C4-2B (cell line): Measurements from ENCODE around the gene PARVB.

Experiments
- H3K27ac ChIP-seq: fragments of 450-650 bp; 2 replicates; pipeline ENCODE4 v1.5.1; 2017
- ZFX ChIP-seq: fragments of 450-650 bp; IDR thresholded peaks from 2 replicates; pipeline ENCODE4 v1.6.1; 2017
- TF ChIP-seq, protein P1 (sequence below): fragments of 450-650 bp; conservative IDR thresholded peaks from 2 replicates; pipeline ENCODE4 v1.5.1; 2017; ENCODE audit warnings: mild to moderate bottlenecking

PARVB gene

DNA sequence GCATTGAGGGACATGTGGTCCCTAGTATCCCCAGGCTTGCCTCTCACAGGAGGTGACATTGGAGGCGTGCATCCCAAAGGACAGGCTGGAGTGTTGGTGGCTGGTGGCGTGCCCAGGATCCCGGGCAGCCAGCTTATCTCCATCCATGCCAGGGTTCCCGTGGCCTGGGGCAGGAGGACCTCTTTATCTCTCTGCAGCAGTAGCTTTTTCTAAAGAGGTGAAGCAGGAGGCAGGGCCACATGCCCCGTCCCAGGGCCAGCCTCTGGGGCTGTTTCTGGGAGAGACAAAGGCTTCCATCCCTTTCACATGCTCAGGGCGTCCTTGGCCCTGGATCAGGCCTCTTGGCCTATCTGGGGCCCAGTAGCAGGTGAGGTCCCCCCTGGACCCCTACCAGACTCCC, 176.3 kb downstream of the PARVB start:
- no peak overlapping the region for H3K27ac ChIP-seq
- no peak for TF ChIP-seq ZFX

GRCh38 chr22:44200855-44201550, 176.9 kb downstream of the PARVB start:
- TF ChIP-seq, protein P1, sequence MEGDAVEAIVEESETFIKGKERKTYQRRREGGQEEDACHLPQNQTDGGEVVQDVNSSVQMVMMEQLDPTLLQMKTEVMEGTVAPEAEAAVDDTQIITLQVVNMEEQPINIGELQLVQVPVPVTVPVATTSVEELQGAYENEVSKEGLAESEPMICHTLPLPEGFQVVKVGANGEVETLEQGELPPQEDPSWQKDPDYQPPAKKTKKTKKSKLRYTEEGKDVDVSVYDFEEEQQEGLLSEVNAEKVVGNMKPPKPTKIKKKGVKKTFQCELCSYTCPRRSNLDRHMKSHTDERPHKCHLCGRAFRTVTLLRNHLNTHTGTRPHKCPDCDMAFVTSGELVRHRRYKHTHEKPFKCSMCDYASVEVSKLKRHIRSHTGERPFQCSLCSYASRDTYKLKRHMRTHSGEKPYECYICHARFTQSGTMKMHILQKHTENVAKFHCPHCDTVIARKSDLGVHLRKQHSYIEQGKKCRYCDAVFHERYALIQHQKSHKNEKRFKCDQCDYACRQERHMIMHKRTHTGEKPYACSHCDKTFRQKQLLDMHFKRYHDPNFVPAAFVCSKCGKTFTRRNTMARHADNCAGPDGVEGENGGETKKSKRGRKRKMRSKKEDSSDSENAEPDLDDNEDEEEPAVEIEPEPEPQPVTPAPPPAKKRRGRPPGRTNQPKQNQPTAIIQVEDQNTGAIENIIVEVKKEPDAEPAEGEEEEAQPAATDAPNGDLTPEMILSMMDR, result no peak
- TF ChIP-seq ZFX, result no peak
- H3K27ac ChIP-seq, result no peak overlapping the region

DNA sequence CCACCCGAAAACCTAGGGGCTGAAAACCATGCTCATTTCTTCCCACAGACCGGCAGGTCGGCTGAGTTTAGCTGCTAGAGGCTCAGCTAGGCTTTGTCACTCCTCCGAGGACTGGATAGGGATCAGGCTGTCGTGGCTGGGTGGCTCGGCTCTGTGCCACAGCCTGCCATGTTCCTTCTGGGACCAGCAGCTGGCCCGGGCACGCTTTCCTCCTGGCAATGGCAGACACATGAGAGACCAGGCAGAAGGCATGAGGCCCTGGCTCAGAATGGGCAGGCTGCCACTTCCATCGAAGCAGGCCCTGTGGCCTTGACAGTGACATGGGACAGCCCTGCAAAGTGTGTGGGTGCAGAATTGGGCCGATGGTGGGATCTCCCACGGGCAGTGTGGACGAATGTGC, 177.6 kb downstream of the PARVB start:
- no peak for TF ChIP-seq ZFX
- no peak overlapping the region for H3K27ac ChIP-seq

DNA sequence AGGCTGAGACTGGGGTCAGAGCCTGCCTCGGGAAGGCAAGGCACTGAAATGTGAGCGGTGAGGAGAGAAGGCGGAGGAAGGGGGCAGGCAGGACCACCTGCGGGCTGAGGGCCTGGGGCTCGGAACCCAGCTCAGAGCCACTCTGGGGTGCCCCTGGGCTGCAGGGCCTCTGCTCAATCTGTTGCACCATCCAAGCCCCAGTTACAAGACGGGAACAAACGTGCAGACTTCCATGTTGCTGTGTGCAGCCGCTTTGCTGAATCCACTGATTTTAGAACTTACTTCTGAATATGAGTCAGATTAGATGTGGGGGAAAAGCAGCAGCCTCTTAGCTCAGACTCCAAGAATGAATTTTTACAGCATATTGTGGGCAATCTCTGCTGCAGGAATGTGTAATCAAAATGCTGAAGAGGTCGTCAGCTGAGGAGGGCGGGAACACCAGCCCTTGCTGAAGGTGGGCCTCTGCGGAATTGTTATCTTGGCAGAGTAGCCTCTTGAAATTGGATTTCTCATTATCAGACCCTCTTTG, 178.2 kb downstream of the PARVB start:
- H3K27ac ChIP-seq, result no peak overlapping the region
- no peak for TF ChIP-seq ZFX
- TF ChIP-seq, protein P1, result no peak

GRCh38 chr22:44203203-44203602, 179.1 kb downstream of the PARVB start:
- no peak overlapping the region for H3K27ac ChIP-seq
- TF ChIP-seq, protein P1, result no peak
- no peak for TF ChIP-seq ZFX

DNA sequence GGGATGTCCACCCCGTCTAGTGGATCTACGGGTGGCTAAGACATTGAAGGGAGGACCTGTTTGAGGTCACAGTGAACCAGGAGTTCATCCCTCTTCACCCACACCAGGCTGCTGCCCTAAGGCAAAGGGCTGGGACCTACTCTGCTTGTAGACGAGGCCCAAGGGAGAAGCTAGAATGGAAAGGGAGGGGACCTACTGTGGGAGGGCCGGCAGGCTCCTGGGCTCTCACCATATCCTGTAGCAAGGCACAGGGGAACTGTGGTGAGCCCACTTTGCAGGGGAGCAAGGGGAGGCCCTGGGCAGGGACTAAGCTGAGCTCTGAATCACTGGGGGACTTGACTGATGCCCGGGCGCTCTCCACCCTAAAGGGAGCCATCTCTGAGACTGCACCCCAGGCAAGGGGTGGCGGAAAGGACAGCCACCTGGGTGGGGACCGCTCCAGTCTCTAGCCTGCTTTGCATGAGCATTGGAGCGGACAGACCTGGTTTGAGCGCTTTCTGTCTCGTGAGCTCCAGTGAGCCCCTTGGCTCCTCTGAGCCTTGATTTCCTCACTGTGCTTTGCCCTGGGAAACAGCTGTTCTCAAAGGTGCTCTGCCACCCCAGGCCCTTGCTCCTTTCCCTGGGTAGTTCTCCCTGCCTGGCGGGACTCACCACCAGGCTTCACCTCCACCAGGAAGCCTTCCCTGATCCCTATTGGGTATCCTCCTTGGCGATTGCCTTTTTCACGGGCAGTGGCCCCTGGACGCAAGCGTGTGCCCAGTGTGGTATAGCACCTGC, 180.8 kb downstream of the PARVB start:
- TF ChIP-seq, protein P1, result no peak
- H3K27ac ChIP-seq, result no peak overlapping the region

DNA sequence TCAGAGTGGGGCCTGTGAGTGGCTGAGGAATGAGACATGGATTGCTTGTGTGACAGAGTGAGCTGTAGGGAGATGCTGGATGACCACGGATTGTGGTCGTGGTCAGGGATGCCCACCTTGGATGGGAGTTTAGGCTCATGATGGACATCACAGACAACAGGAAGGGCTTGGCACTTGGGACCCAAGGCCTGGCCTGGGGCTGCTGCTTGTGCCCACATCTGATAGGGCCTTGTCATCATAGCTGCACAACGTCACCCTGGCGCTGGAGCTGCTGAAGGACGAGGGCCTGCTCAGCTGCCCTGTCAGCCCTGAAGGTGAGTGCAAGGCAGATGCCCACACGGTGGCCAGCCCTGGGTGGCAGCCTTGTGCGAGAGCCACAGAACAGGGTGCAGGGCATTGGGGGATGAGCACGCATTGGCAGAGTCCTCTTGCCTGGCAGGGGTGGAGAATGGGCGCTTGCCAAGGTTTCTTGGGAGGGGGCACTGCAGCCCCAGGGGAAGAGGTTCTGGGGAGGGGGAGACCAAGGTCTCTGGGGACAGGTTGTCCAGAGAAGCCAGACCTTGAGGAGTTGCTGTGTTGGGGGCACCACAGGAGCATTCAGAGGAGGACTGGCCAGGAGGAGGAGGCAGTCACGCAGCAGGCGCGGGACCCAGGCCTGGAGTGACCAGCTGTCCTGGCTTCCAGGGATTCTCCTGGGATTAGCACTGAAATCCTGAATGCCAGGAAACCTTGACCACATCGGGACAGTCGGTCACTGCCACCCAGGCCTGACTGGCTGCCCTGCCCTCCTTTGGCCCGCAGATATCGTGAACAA, 181.6 kb downstream of the PARVB start:
- TF ChIP-seq, protein P1, result no peak
- no peak for TF ChIP-seq ZFX
- no peak overlapping the region for H3K27ac ChIP-seq

DNA sequence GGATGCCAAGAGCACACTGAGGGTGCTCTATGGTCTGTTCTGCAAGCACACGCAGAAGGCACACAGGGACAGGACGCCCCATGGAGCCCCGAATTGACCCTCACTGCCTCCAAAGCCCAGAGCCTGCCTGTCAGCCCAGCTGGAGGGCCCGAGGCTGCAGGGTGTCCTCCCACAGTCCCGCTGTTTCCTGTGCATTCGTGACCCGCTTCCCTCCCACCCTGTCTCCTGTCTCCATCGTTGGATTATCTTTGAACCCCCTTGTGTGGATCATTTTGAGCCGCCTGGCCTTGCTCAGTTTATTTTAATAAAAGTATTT, 182.2 kb downstream of the PARVB start:
- TF ChIP-seq, protein P1, result no peak
- no peak for TF ChIP-seq ZFX
- no peak overlapping the region for H3K27ac ChIP-seq
